ENCODE measurements around the gene ACOX2. TPM values are rescaled to one million over a fixed set of nuclear protein-coding genes. Genes with fewer than 3 reads are reported as not detected.

ACOX2 gene
- total RNA-seq, 1 donor = 28.6 TPM

DNA sequence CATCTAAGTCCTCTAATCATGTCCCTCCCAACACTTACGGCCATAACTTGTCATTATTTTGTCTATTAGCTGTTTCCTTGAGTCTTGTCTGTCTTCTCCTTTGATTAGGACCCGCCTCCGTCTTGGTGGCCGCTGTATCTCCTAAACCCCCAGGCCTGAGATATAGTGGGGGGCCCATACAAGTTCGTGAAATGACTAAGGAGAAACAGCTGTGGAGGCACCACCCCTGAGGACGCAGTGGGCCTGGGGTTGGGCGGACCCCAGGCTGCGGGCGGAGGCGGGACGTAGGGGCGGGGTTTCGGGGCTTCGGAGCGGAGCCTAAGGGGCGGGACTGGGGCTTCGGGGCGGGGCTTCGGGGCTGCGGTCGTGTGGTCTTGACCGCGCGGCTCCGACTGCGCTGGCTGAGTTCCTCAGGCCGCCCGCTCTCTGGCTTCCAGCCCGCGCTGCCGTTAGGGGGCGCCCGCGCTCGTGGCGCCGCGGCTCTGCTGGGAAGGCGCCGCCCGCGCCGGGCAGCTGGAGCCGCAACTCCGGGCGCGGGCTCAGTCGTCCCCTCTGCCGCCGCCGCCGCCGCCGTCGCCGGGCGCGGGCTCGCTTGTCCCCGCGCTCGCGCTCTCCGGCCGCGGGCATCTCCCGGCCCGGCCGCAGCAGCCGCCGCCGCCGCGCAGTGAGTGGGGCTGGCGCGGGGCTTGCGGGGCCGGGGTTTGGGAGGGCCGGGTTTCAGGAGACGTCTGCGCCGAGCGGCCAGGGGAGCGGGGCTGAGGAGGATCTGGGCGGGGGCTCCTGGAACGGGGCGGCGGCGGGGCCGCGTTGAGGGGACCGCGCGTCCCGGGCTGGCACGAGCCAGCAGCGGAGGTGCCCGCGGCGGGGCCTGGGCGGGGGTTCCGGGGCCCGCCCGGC, 45.2 kb downstream of the ACOX2 start, which contains the start of gene KCTD6:
TSS of gene KCTD6 (plus strand) at position 591 of the 897 bp plus-strand sequence. CDS start 6,660 bp downstream, outside the sequence.
- H3K4me3 ChIP-seq (ENCODE audit: insufficient read depth, low read length) = peak within 1 kb of the TSS; percentile 87
- no peaks in the 10 kb centered on the region for H3K9me3 ChIP-seq (ENCODE audit: low read depth, low read length)
- peak; percentile 99 for DNase-seq (ENCODE audit: insufficient read length, low spot score, missing footprints)
- TF ChIP-seq, protein P1, sequence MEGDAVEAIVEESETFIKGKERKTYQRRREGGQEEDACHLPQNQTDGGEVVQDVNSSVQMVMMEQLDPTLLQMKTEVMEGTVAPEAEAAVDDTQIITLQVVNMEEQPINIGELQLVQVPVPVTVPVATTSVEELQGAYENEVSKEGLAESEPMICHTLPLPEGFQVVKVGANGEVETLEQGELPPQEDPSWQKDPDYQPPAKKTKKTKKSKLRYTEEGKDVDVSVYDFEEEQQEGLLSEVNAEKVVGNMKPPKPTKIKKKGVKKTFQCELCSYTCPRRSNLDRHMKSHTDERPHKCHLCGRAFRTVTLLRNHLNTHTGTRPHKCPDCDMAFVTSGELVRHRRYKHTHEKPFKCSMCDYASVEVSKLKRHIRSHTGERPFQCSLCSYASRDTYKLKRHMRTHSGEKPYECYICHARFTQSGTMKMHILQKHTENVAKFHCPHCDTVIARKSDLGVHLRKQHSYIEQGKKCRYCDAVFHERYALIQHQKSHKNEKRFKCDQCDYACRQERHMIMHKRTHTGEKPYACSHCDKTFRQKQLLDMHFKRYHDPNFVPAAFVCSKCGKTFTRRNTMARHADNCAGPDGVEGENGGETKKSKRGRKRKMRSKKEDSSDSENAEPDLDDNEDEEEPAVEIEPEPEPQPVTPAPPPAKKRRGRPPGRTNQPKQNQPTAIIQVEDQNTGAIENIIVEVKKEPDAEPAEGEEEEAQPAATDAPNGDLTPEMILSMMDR (IDR thresholded peaks at IDR 0.05; ENCODE audit: extremely low read depth, low read depth, low read length) = peak; percentile 49
- peaks cover 44% of the 10 kb centered on the region for H3K4me1 ChIP-seq (ENCODE audit: insufficient read depth, low read length)
- H3K36me3 ChIP-seq (ENCODE audit: insufficient read depth, low read length) = no peaks in the 10 kb centered on the region
- H3K79me2 ChIP-seq (ENCODE audit: insufficient read depth, low read length) = peaks cover 42% of the 10 kb centered on the region
- H3K4me2 ChIP-seq (ENCODE audit: insufficient read depth, low read length) = peak within 1 kb of the TSS; percentile 99
- peak within 1 kb of the TSS; percentile 3 for H3K27ac ChIP-seq (ENCODE audit: low read depth, low read length)
- no peaks in the 10 kb centered on the region for H3K27me3 ChIP-seq (ENCODE audit: insufficient read depth, low read length)
- peak within 1 kb of the TSS; percentile 89 for H2AFZ ChIP-seq (ENCODE audit: low read length)
- peaks cover 15% of the 10 kb centered on the region for H4K20me1 ChIP-seq (ENCODE audit: insufficient read depth, low read length)

DNA sequence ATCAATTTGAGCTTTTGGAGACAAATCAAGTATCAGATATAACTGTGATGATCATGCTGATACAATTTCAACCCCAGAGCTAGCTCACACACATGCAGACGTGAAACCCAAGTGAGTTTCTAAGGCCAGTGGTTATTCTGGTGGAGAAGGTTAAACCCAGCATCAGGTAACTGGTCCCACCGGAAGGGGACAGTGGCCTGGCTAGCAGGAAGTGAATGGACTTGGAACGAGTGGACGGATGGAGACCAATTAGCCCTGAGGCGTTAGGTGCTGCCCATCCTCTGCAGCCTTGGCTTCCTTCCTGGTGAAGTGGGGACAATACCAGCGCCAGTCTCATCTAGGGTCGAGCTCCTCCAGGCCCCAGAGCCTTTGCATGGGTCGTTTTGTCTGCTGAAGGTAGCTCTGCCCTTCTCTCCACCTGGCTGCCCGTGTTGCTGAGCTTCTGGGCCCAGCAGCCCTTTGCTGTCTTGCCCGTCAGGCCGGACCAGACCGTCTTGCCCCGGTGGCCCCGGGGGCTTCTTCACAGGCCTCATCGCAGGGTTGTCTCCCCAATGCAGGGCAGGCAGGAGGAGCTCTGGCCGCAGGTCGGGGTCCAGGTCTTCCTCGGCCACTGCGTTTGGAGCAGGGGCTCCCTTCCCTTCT, 46.0 kb downstream of the ACOX2 start:
- no peaks in the 10 kb centered on the region for H3K27me3 ChIP-seq (ENCODE audit: insufficient read depth, low read length)
- H2AFZ ChIP-seq (ENCODE audit: low read length) = peak overlapping the region; percentile 89
- DNase-seq (ENCODE audit: insufficient read length, low spot score, missing footprints) = no peak
- H3K4me1 ChIP-seq (ENCODE audit: insufficient read depth, low read length) = peaks cover 46% of the 10 kb centered on the region
- H4K20me1 ChIP-seq (ENCODE audit: insufficient read depth, low read length) = peaks cover 9% of the 10 kb centered on the region
- no peaks in the 10 kb centered on the region for H3K9me3 ChIP-seq (ENCODE audit: low read depth, low read length)
- H3K36me3 ChIP-seq (ENCODE audit: insufficient read depth, low read length) = no peaks in the 10 kb centered on the region
- peak overlapping the region; percentile 75 for H3K4me2 ChIP-seq (ENCODE audit: insufficient read depth, low read length)
- peaks cover 34% of the 10 kb centered on the region for H3K79me2 ChIP-seq (ENCODE audit: insufficient read depth, low read length)
- H3K27ac ChIP-seq (ENCODE audit: low read depth, low read length) = no peak overlapping the region
- TF ChIP-seq, protein P1 (IDR thresholded peaks at IDR 0.05; ENCODE audit: extremely low read depth, low read depth, low read length) = no peak
- peak overlapping the region; percentile 66 for H3K4me3 ChIP-seq (ENCODE audit: insufficient read depth, low read length)

DNA sequence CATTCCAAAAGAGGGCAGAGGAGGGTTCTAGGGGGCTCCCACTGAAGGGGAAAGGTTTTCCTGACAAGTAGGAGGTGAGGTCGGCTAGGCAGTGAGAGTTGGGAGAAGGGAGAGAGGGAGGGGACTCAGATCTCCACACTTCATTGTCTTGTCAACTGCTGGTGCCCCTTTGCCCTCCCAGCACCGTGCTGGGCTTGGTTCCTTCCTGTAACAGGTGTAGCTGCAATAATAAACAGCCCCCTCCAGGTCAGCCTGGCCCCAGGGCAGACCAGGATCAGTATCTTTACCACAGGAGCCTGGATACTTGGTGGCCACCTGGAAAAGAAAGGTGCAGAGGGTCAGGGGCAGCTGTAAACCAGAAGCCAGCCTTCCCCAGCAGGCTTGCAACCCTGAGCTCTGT, 48.0 kb downstream of the ACOX2 start:
- TF ChIP-seq, protein P1 (IDR thresholded peaks at IDR 0.05; ENCODE audit: extremely low read depth, low read depth, low read length) = no peak
- no peaks in the 10 kb centered on the region for H3K36me3 ChIP-seq (ENCODE audit: insufficient read depth, low read length)
- H3K27me3 ChIP-seq (ENCODE audit: insufficient read depth, low read length) = no peaks in the 10 kb centered on the region
- no peak overlapping the region for H3K4me2 ChIP-seq (ENCODE audit: insufficient read depth, low read length)
- no peak overlapping the region for H3K27ac ChIP-seq (ENCODE audit: low read depth, low read length)
- H3K4me1 ChIP-seq (ENCODE audit: insufficient read depth, low read length) = peaks cover 28% of the 10 kb centered on the region
- no peaks in the 10 kb centered on the region for H3K9me3 ChIP-seq (ENCODE audit: low read depth, low read length)
- H3K4me3 ChIP-seq (ENCODE audit: insufficient read depth, low read length) = no peak overlapping the region
- no peak for DNase-seq (ENCODE audit: insufficient read length, low spot score, missing footprints)
- H2AFZ ChIP-seq (ENCODE audit: low read length) = no peak overlapping the region
- peaks cover 9% of the 10 kb centered on the region for H4K20me1 ChIP-seq (ENCODE audit: insufficient read depth, low read length)
- H3K79me2 ChIP-seq (ENCODE audit: insufficient read depth, low read length) = peaks cover 15% of the 10 kb centered on the region
